Measurements from ENCODE around the gene FRG2.
"Not testable (repeated sequence)": the region's sequence is repeated elsewhere in the genome, so short reads cannot be mapped to it uniquely, and the experiment has no call there.

FRG2 gene

GRCh38 chr4:190027156-190027555 lies at the start of gene FRG2:
Gene FRG2, minus strand, starts transcription at chr4:190027256. Its CDS starts 52 bp downstream, at chr4:190027204.
- in situ Hi-C loops (cut with HindIII; ENCODE audit: low sequenced_read_pairs) = not testable (repeated sequence)

- in situ Hi-C loops (cut with HindIII; ENCODE audit: low sequenced_read_pairs) = not testable (repeated sequence)
These were observed 41.3 kb upstream of the FRG2 start for GRCh38 chr4:190068351-190068750.

- in situ Hi-C loops (cut with HindIII; ENCODE audit: low sequenced_read_pairs) = not testable (repeated sequence)
These were observed 37.7 kb upstream of the FRG2 start for GRCh38 chr4:190064805-190065204.

GRCh38 chr4:190064342-190064741 lies 37.3 kb upstream of the FRG2 start, which contains the start of gene DBET:
Gene DBET, plus strand, starts transcription at chr4:190064502.
- in situ Hi-C loops (cut with HindIII; ENCODE audit: low sequenced_read_pairs) = not testable (repeated sequence)

- in situ Hi-C loops (cut with HindIII; ENCODE audit: low sequenced_read_pairs) = not testable (repeated sequence)
These were observed 31.9 kb upstream of the FRG2 start for GRCh38 chr4:190058997-190059396.

GRCh38 chr4:190049378-190050239 lies 22.6 kb upstream of the FRG2 start:
- in situ Hi-C loops (cut with HindIII; ENCODE audit: low sequenced_read_pairs) = not testable (repeated sequence)

- in situ Hi-C loops (cut with HindIII; ENCODE audit: low sequenced_read_pairs) = not testable (repeated sequence)
These were observed 20.6 kb upstream of the FRG2 start for GRCh38 chr4:190047627-190048026.

GRCh38 chr4:190040873-190041272 lies 13.8 kb upstream of the FRG2 start:
- in situ Hi-C loops (cut with HindIII; ENCODE audit: low sequenced_read_pairs) = not testable (repeated sequence)

GRCh38 chr4:190037704-190038388 lies 10.8 kb upstream of the FRG2 start:
- in situ Hi-C loops (cut with HindIII; ENCODE audit: low sequenced_read_pairs) = not testable (repeated sequence)

- in situ Hi-C loops (cut with HindIII; ENCODE audit: low sequenced_read_pairs) = not testable (repeated sequence)
These were observed 4.2 kb upstream of the FRG2 start for GRCh38 chr4:190031264-190031663.

GRCh38 chr4:190022614-190023281 lies 4.3 kb downstream of the FRG2 start:
- in situ Hi-C loops (cut with HindIII; ENCODE audit: low sequenced_read_pairs) = not testable (repeated sequence)

- in situ Hi-C loops (cut with HindIII; ENCODE audit: low sequenced_read_pairs) = not testable (repeated sequence)
These were observed 5.1 kb downstream of the FRG2 start for GRCh38 chr4:190021973-190022372.

GRCh38 chr4:190020790-190021717 lies 6.0 kb downstream of the FRG2 start:
- in situ Hi-C loops (cut with HindIII; ENCODE audit: low sequenced_read_pairs) = no loop called here

- in situ Hi-C loops (cut with HindIII; ENCODE audit: low sequenced_read_pairs) = not testable (repeated sequence)
These were observed 7.1 kb downstream of the FRG2 start for GRCh38 chr4:190019859-190020463.

GRCh38 chr4:190019023-190019858 lies 7.8 kb downstream of the FRG2 start:
- in situ Hi-C loops (cut with HindIII; ENCODE audit: low sequenced_read_pairs) = no loop called here

GRCh38 chr4:190018201-190018920 lies 8.7 kb downstream of the FRG2 start:
- in situ Hi-C loops (cut with HindIII; ENCODE audit: low sequenced_read_pairs) = no loop called here

- in situ Hi-C loops (cut with HindIII; ENCODE audit: low sequenced_read_pairs) = no loop called here
These were observed 9.5 kb downstream of the FRG2 start for GRCh38 chr4:190017357-190018200.

Data from endothelial cell of hepatic sinusoid (primary cell).